GM19467 (cell line): ENCODE measurements around the gene HNRNPUL1.

Experiments
- ATAC-seq: cut with Tn5 transposase; IDR thresholded peaks from one replicate; pipeline ENCODE4 v1.9.1; 2021; ENCODE audit warnings: mild to moderate bottlenecking, moderate library complexity; ENCODE audit not compliant: unreplicated experiment

Gene HNRNPUL1

GRCh38 chr19:41307090-41307875 is 43.1 kb downstream of the HNRNPUL1 start:
- no peak for ATAC-seq

GRCh38 chr19:41307954-41308449 is 43.8 kb downstream of the HNRNPUL1 start:
- no peak for ATAC-seq

- ATAC-seq = no peak
These were observed 44.4 kb downstream of the HNRNPUL1 start for GRCh38 chr19:41308450-41309179.

DNA sequence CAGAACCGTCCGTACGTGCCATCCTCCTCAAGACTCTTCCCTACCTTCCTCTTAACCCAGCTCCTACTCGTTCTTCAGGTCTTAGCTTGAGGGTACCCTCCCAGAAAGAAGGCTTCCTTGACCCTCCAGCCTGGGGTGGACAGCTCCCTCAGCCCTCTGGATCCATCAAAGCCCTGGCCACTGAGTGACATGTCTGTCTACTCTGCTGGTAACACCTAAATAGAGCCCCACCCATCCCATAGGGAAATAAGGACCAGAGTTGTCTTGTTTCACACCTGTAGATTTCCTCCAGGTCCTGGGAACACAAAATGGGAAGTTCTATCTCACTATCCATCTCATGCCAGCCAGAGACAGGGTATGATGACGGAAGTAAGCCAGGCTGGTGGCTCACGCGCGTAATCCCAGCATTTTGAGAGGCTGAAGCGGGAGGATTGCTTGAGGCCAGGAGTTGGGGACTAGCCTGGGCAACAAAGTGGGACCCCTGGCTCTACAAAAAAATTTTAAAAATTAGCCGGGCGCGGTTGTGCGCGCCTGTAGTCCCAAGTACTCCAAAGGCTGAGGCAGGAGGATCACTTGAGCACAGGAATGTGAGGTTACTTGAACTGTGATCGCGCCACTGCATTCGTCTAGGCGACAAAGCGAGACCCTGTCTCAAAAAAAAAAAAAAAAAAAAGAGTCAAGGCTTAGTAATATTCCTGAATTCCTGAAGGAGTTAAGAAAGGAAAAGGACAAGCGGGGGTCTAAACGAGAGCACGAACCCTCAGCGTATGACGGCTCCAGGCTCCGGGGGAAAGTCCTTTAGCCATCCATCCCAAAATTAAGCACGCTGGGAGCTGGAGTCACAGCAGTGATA is 45.2 kb downstream of the HNRNPUL1 start:
- ATAC-seq = no peak

- peak; percentile 65 for ATAC-seq
These were observed 46.1 kb downstream of the HNRNPUL1 start, which contains the start of gene CCDC97 for GRCh38 chr19:41310033-41310831. Gene CCDC97, plus strand, starts transcription at chr19:41310172. Its CDS starts 139 bp downstream, at chr19:41310311.

DNA sequence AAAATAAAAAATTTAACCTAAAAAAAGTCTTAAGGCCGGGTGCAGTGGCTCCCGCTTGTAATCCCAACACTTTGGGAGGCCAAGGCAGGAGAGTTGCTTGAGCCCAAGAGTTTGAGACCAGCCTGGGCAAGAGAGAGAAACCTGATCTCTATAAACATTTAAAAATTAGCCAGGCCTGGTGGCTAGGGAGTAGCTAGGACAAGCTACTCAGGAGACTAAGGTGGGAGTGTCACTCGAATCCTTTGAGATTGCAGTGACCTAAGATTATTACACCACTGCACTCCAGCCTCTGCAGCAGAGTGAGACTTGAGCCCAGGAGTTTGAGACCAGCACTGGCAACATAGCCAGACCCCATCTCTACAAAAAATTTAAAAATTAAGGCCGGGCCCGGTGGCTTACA is 46.9 kb downstream of the HNRNPUL1 start:
- ATAC-seq = no peak

GRCh38 chr19:41311613-41312012 is 47.4 kb downstream of the HNRNPUL1 start:
- no peak for ATAC-seq

GRCh38 chr19:41316306-41316920 is 52.2 kb downstream of the HNRNPUL1 start:
- ATAC-seq = no peak

- ATAC-seq = no peak
These were observed 54.7 kb downstream of the HNRNPUL1 start for GRCh38 chr19:41318696-41319499.

DNA sequence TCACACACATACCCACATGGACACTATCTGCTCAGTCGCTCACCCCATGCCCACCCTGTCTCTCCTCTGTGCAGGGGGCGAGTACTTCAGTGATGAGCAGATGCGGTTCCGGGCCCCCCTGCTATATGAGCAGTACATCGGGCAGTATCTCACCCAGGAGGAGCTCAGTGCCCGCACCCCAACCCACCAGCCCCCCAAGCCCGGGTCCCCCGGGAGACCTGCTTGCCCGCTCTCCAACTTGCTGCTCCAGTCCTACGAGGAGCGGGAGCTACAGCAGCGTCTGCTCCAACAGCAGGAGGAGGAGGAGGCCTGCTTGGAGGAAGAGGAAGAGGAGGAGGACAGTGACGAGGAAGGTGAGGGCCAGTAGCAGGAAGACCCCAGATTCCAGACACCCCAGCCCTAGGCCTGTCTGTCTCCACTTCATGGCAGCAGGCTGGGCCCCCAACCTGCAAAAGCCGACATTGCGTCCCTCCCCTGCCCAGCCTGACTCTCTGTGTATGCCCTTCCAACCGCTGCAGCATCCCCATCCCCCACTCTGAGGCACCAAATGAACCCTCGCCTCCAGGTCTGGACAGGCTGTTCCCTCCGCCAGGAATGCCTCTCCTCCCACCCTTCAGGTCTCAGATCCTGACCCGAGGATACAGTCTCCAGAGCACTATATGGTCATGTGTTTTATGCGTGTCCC is 55.5 kb downstream of the HNRNPUL1 start:
- no peak for ATAC-seq

DNA sequence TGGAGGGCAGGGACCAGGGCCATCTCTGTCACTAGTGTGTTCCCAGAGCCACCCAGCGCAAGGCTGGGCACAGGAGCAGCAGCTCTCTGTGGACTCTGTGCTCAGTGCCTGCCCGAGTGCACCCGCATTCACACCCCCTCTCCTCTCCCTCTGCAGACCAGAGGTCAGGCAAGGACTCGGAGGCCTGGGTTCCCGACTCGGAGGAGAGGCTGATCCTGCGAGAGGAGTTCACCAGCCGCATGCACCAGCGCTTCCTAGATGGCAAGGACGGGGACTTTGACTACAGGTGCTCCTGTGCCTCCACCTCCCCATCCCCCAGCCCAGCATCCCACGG is 56.0 kb downstream of the HNRNPUL1 start:
- no peak for ATAC-seq

GRCh38 chr19:41320568-41320967 is 56.4 kb downstream of the HNRNPUL1 start:
- no peak for ATAC-seq

DNA sequence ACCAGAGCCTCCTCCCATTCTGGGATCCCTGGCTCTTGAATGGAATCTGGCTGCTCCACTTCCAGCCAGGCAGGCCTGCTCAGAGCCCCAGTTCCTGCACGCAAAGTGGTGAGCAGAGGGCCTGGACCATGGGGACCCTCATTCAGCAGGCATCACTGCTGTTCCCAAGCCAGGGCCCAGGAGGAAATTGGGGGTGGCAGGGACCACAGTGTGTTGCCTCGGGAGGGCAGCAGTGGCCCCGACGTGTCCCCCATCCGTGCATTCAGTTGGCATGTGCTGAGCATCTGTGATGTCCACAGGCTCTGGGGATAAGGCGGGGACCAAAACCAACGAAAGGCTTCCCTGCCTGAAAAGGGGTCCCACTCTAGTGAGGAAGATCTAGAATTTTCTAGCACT is 57.0 kb downstream of the HNRNPUL1 start:
- ATAC-seq = no peak

DNA sequence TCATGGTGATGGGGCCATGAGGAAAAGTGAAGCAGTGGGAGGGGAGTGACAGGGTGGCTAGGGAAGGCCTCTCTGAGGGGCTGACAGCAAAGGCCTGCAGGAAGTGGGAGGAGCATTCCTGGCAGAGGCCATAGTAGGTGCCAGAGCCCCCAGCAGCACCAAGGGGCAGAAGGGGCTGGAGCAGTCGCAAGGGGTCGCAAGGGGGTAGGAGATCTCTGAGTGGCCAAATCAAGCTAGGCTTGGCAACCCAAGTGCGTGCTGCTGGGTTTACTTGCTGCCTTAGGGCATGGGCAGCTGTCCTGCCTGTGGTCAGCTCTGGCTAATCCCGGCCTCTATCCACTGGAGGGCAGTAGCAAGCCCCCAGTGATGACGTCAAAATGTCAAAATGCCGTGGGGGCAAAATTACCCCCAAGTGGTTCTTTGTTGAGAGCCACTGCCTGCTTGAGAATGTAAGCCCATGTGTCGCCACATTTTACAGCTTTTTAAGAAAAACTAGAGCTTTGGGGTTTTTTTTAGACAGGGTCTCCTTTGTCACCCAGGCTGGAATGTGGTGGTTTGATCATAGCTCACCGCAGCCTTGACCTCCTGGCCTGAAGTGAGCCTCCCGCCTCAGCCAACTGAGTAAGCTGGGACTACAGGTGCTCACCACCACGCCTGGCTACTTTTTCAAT is 57.6 kb downstream of the HNRNPUL1 start:
- no peak for ATAC-seq

GRCh38 chr19:41322451-41322850 is 58.3 kb downstream of the HNRNPUL1 start:
- no peak for ATAC-seq

DNA sequence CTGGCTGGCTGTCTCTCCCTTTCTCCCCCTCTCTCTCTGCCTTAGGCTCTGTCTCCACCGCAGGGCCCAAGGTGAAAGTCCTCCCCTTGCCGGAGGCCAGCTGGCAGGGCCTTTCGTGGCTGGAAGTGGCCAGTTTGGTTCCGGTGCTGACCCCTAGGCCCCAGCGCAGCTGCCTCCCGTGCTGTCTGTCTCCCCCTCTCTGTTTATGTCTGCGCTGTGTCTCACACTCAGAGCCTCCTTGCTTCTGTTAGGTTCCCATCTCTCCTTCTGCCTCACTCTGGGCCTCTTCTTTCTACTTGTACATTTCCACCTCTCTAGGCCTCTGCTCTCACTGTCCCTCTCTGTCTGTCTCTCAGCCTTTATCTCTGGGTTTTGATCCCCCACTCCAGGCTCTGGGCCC is 58.9 kb downstream of the HNRNPUL1 start:
- ATAC-seq = no peak

- no peak for ATAC-seq
These were observed 59.4 kb downstream of the HNRNPUL1 start for GRCh38 chr19:41323430-41324125.
